GM12878 (cell line): Measurements from ENCODE around the gene DAZAP1. TPM values are rescaled to one million over a fixed set of nuclear protein-coding genes. Genes with fewer than 3 reads are reported as not detected.

Experiments used
- ATAC-seq: fragments of 200-7000 bp; cut with Tn5 transposase; 3 replicates; pipeline ENCODE4 v1.9.1; 2020; ENCODE audit warnings: mild to moderate bottlenecking, moderate library complexity
- BruUV-seq: library from RNA; stranded (reverse); fragments of 400-500 nt; replicated peaks from 2 replicates; lab custom pipeline; 2021; lab: Mats Ljungman, UMichigan
- CTCF ChIA-PET: fragments of 300-600 bp; sonication (Branson Sonifier 250); formaldehyde crosslinking; extraction: SDS; loops from one replicate; lab custom pipeline; 2021; ENCODE audit warnings: inconsistent platforms; lab: Yijun Ruan, JAX
- POLR2A ChIA-PET: fragments of 350-600 bp; formaldehyde crosslinking; extraction: SDS; loops from one replicate; lab custom pipeline; 2021; ENCODE audit warnings: inconsistent platforms; lab: Charles Lee
- RAD21 ChIA-PET: fragments of 300-600 bp; sonication (Branson Sonifier 250); formaldehyde crosslinking; loops from one replicate; lab custom pipeline; 2023; ENCODE audit warnings: antibody characterized with exemption; ENCODE audit not compliant: unreplicated experiment; lab: Charles Lee
- SMC1A ChIA-PET: fragments of 300-600 bp; sonication (Branson Sonifier 250); formaldehyde crosslinking; loops from one replicate; lab custom pipeline; 2023; ENCODE audit not compliant: unreplicated experiment, uncharacterized antibody; lab: Charles Lee
- DNase-seq: peaks from one replicate; pipeline ENCODE4 v3.0.0-alpha.2; 2011; ENCODE audit warnings: low read depth, low spot score
- FAIRE-seq: peaks from 3 replicates; lab custom pipeline; 2011; peaks lifted over from hg19 to GRCh38; lab: Jason Lieb, UNC
- H2AFZ ChIP-seq: 2 replicates; pipeline ENCODE4 v1.6.0; 2011; ENCODE audit warnings: low read depth, low read length, control low read depth; ENCODE audit not compliant: control insufficient read depth
- H3K27ac ChIP-seq: 2 replicates; pipeline ENCODE4 v1.5.1; 2011; ENCODE audit warnings: control low read depth; ENCODE audit not compliant: control insufficient read depth, insufficient read depth
- H3K27me3 ChIP-seq, 2 experiments: replicated peaks in 1 of 2; 2 replicates each; pipeline versions ENCODE4 v1.6.0 to v1.6.1; 2011; ENCODE audit warnings: low read length in 1 of 2; ENCODE audit not compliant: control insufficient read depth in 2 of 2, insufficient read depth in 2 of 2
- H3K36me3 ChIP-seq, 2 experiments: 2 replicates each; pipeline ENCODE4 v1.5.1; 2011; ENCODE audit warnings: low read length in 1 of 2; ENCODE audit not compliant: control insufficient read depth in 2 of 2, insufficient read depth in 2 of 2
- H3K4me1 ChIP-seq: 2 replicates; pipeline ENCODE4 v1.6.1; 2011; ENCODE audit warnings: mild to moderate bottlenecking, low read length, moderate library complexity, mixed read lengths; ENCODE audit not compliant: control insufficient read depth, insufficient read depth
- H3K4me2 ChIP-seq: 2 replicates; pipeline ENCODE4 v1.6.0; 2011; ENCODE audit warnings: control low read depth; ENCODE audit not compliant: control insufficient read depth, insufficient read depth
- H3K4me3 ChIP-seq: fragments of 200-600 bp; sonication (generic); 2 replicates; pipeline ENCODE4 v1.5.1; 2016
- H3K79me2 ChIP-seq: 2 replicates; pipeline ENCODE4 v1.6.0; 2011; ENCODE audit warnings: low read length; ENCODE audit not compliant: control insufficient read depth, insufficient read depth
- H3K9ac ChIP-seq: 2 replicates; pipeline ENCODE4 v1.8.0; 2011; ENCODE audit warnings: low read length, control low read depth, mixed read lengths; ENCODE audit not compliant: control insufficient read depth, insufficient read depth
- H3K9me3 ChIP-seq: replicated peaks from 3 replicates; pipeline ENCODE4 v1.5.1; 2011; ENCODE audit warnings: mild to moderate bottlenecking, low read length; ENCODE audit not compliant: control insufficient read depth, insufficient read depth
- H4K20me1 ChIP-seq: 2 replicates; pipeline ENCODE4 v1.6.0; 2011; ENCODE audit not compliant: control insufficient read depth, insufficient read depth
- BCL3 ChIP-seq: IDR thresholded peaks from 2 replicates; pipeline ENCODE4 v1.6.1; 2011; ENCODE audit warnings: borderline replicate concordance, low read depth, mild to moderate bottlenecking, moderate library complexity, low read length; ENCODE audit not compliant: insufficient read depth, poor library complexity, severe bottlenecking
- FOXM1 ChIP-seq: IDR thresholded peaks from 2 replicates; pipeline ENCODE4 v1.6.1; 2012; ENCODE audit warnings: low read depth, mild to moderate bottlenecking, inconsistent platforms, low read length, moderate library complexity
- LARP7 ChIP-seq: fragments of 450-650 bp; IDR thresholded peaks from 2 replicates; pipeline ENCODE4 v1.6.1; 2017; ENCODE audit warnings: mild to moderate bottlenecking
- POLR2A ChIP-seq: IDR thresholded peaks from 2 replicates; pipeline ENCODE4 v1.6.1; 2011; ENCODE audit warnings: low read depth, mild to moderate bottlenecking, low read length
- SIN3A ChIP-seq: IDR thresholded peaks from 2 replicates; pipeline ENCODE4 v1.6.1; 2012; ENCODE audit warnings: low read depth, low read length, improper control_type of control experiment
- TCF3 ChIP-seq: IDR thresholded peaks from 2 replicates; pipeline ENCODE4 v1.6.1; 2012; ENCODE audit warnings: low read depth, mild to moderate bottlenecking, low read length, borderline replicate concordance; ENCODE audit not compliant: insufficient read depth
- WGBS: methylation state at CpG from one replicate; pipeline ENCODE4 v1.1.6; 2016; ENCODE audit warnings: low lambda C conversion rate; ENCODE audit not compliant: insufficient replicate concordance, insufficient coverage; ENCODE audit errors: missing lambda C conversion rate; 5-methylcytosine and 5-hydroxymethylcytosine counted together
- in situ Hi-C: fragments of 300-500 bp; cut with MboI; formaldehyde crosslinking; loops from 9 replicates; pipeline ENCODE4 v1.14.3; 2018; ENCODE audit warnings: mixed read lengths
- intact Hi-C: fragments of 100-400 bp; cut with micrococcal nuclease; formaldehyde crosslinking; loops from one replicate; pipeline ENCODE4 v1.14.2; 2022; ENCODE audit not compliant: unreplicated experiment
- polyA plus RNA-seq, 11 experiments: library from polyadenylated mRNA; depleted of rRNA in 4 of 11; unstranded in 6 of 11; stranded (reverse) in 5 of 11; fragments of >200 nt; fragmentation: Nextera tagmentation in 4 of 11; fragmentation: Illumina TruSeq in 1 of 11; extraction: Ambion mirVana in 4 of 11; extraction: Trizol in 1 of 11; gene quantifications; 1 replicate in 1 of 11; 2 replicates in 10 of 11; pipeline versions ENCODE4 v1.2.1 to v1.2.3, GENCODE V29; 2011 to 2016; ENCODE audit warnings: inconsistent platforms in 2 of 11, missing spikeins in 2 of 11, low read depth in 1 of 11
- total RNA-seq, 4 experiments: library from RNA; depleted of rRNA in 3 of 4; stranded (reverse); fragments of >200 nt in 3 of 4; fragmentation: Illumina TruSeq in 1 of 4; extraction: Trizol in 1 of 4; gene quantifications; 2 replicates each; pipeline versions ENCODE4 v1.2.1 to v1.2.3, GENCODE V29; 2013 to 2021
- TF ChIP-seq, protein P1 (sequence below): IDR thresholded peaks from 2 replicates; pipeline ENCODE4 v1.6.1; 2011; ENCODE audit warnings: mild to moderate bottlenecking, low read depth, low read length, moderate library complexity; ENCODE audit not compliant: insufficient replicate concordance

Gene DAZAP1
- total and polyA plus RNA-seq, 10 of the 15 experiments (the other 5 are each of a cell fraction or from before 2014, with no cell fraction given) = 9.9 to 240 (median 92.3) TPM

DNA sequence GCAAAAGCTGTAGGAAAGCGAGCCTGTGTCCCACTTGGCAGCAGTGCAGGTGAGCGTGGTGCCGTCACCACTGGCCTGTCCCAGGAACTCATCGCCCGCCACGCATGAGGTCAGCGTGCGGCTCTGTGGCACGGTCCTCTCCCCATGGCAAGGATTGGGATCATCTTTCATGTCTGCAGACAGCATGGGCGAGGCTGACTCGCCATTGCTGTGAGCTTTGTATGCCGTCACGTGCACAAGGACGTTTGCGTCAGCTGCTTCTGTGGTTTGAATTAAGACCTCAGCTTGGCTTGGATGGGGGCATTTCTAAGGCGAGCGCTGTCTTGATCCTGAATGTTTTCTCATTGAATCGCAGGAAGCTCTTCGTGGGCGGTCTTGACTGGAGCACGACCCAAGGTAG lies 9.8 kb downstream of the DAZAP1 start:
- H3K79me2 ChIP-seq = peaks cover 59% of the 10 kb centered on the region
- CTCF ChIA-PET = no interaction called here
- WGBS = 95% methylated on average over 21 of the region's 21 CpGs
- FAIRE-seq = no peak
- in situ Hi-C loops = no loop called here
- H3K27me3 ChIP-seq = no peaks in the 10 kb centered on the region
- no peak overlapping the region for H3K4me2 ChIP-seq
- H2AFZ ChIP-seq = no peak overlapping the region
- H3K9me3 ChIP-seq = no peaks in the 10 kb centered on the region
- BruUV-seq = no TSS peak
- POLR2A ChIA-PET = interaction anchor here (0.6 kb wide), 1 partner anchor 8 kb away, joined by 3 read pairs; no protein-coding TSS in a partner anchor
- intact Hi-C loops = no loop called here
- H4K20me1 ChIP-seq = peaks cover 15% of the 10 kb centered on the region
- H3K9ac ChIP-seq = no peak overlapping the region
- RAD21 ChIA-PET = no interaction called here
- peaks cover 25 to 41% of the 10 kb centered on the region in 2 experiments; a peak in 3 of 4 replicates for H3K36me3 ChIP-seq
- TF ChIP-seq, protein P1, sequence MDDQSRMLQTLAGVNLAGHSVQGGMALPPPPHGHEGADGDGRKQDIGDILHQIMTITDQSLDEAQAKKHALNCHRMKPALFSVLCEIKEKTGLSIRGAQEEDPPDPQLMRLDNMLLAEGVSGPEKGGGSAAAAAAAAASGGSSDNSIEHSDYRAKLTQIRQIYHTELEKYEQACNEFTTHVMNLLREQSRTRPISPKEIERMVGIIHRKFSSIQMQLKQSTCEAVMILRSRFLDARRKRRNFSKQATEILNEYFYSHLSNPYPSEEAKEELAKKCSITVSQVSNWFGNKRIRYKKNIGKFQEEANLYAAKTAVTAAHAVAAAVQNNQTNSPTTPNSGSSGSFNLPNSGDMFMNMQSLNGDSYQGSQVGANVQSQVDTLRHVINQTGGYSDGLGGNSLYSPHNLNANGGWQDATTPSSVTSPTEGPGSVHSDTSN = peak; percentile 35
- peak; percentile 99 for TF ChIP-seq BCL3
- no peak for TF ChIP-seq SIN3A
- peak; percentile 66; the same call in 1 of the 2 replicates for TF ChIP-seq TCF3
- 0 out of 2 replicates have a peak, but pooled peaks have one; percentile 11 for TF ChIP-seq FOXM1
- no peak for TF ChIP-seq LARP7
- peak; percentile 55; the same call in 1 of the 2 replicates for TF ChIP-seq POLR2A
- no peak for DNase-seq
- H3K4me3 ChIP-seq = no peak overlapping the region
- H3K4me1 ChIP-seq = peaks cover 22% of the 10 kb centered on the region
- H3K27ac ChIP-seq = no peak overlapping the region
- ATAC-seq = no peak
- SMC1A ChIA-PET = no interaction called here
